ENCODE measurements around the gene APC2. TPM values are rescaled to one million over a fixed set of nuclear protein-coding genes. Genes with fewer than 3 reads are reported as not detected.

Gene APC2
- total RNA-seq, 1 experiment from 2014 or later, result 1.4 TPM

DNA sequence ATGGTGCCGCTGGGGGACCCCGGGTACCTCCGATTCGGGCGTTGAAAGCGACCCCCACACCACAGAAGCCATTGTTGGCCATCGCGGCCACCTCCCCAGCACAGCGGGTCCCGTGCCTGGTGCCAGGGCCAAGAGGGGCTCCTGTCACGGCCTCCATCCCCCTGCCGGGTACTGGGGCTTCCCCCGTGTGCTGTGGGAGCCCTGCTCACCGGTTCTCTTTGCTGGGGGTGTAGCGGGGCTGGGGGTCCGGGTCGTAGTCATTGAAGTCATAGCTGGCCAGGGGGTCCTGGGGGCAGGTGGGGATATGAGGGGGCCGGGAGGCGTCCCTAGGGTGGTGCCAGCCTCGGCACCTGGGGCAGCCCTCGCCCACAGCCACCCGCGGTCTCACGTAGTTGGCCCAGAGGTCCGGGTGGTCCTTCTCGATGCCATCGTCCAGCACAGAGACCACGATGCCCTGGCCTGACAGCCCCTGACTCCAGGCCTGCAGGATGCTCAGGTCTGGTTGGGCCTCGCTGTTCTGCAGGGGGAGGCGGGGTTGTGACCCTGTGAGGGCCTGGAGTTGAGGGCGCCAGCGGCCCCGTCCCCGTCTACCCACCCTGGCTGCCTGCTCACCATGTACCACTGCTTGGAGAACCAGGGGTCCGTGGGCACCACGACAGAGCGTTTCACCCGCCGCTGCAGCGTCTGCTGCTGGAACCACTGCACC lies 37.8 kb downstream of the APC2 start:
- ATAC-seq (no peak), DNase-seq (ENCODE audit: low spot score) (no peak)
- ChIA-PET POLR2A (no interaction called here), CTCF (no interaction called here)
- Mint-ChIP-seq H3K4me1 (peaks cover 6% of the 10 kb centered on the region), H3K4me3 (no peak overlapping the region), H3K27me3 (ENCODE audit: low read depth) (peaks cover 14% of the 10 kb centered on the region), H3K9me3 (no peaks in the 10 kb centered on the region), H3K27ac (no peak overlapping the region), H3K36me3 (no peaks in the 10 kb centered on the region)
- TF ChIP-seq SP1 (CRISPR knock-in tag; conservative IDR thresholded peaks at IDR 0.05) (no peak), ZNF317 (CRISPR knock-in tag; IDR thresholded peaks at IDR 0.05; ENCODE audit: borderline replicate concordance, low read depth) (no peak), CREM (CRISPR knock-in tag; IDR thresholded peaks at IDR 0.05) (no peak), FOXJ3 (CRISPR knock-in tag; IDR thresholded peaks at IDR 0.05; ENCODE audit: borderline replicate concordance) (no peak), ATF2 (CRISPR knock-in tag; IDR thresholded peaks at IDR 0.05; ENCODE audit: borderline replicate concordance, low read depth) (no peak), ZNF425 (CRISPR knock-in tag; conservative IDR thresholded peaks at IDR 0.05) (no peak), MYBL2 (CRISPR knock-in tag; IDR thresholded peaks at IDR 0.05) (no peak), GABPB1 (CRISPR knock-in tag; IDR thresholded peaks at IDR 0.05) (no peak), PRRX2 (CRISPR knock-in tag; IDR thresholded peaks at IDR 0.05) (no peak), TEAD4 (CRISPR knock-in tag; IDR thresholded peaks at IDR 0.05) (no peak), ZBTB43 (CRISPR knock-in tag; IDR thresholded peaks at IDR 0.05) (no peak), FOXP1 (CRISPR knock-in tag; IDR thresholded peaks at IDR 0.05; ENCODE audit: borderline replicate concordance) (no peak), ZNF232 (CRISPR knock-in tag; IDR thresholded peaks at IDR 0.05) (no peak)
- TF ChIP-seq, protein P1, sequence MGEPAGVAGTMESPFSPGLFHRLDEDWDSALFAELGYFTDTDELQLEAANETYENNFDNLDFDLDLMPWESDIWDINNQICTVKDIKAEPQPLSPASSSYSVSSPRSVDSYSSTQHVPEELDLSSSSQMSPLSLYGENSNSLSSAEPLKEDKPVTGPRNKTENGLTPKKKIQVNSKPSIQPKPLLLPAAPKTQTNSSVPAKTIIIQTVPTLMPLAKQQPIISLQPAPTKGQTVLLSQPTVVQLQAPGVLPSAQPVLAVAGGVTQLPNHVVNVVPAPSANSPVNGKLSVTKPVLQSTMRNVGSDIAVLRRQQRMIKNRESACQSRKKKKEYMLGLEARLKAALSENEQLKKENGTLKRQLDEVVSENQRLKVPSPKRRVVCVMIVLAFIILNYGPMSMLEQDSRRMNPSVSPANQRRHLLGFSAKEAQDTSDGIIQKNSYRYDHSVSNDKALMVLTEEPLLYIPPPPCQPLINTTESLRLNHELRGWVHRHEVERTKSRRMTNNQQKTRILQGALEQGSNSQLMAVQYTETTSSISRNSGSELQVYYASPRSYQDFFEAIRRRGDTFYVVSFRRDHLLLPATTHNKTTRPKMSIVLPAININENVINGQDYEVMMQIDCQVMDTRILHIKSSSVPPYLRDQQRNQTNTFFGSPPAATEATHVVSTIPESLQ (CRISPR knock-in tag; IDR thresholded peaks at IDR 0.05), result no peak
- TF ChIP-seq, protein P2, sequence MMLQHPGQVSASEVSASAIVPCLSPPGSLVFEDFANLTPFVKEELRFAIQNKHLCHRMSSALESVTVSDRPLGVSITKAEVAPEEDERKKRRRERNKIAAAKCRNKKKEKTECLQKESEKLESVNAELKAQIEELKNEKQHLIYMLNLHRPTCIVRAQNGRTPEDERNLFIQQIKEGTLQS (CRISPR knock-in tag; conservative IDR thresholded peaks at IDR 0.05), result no peak
- TF ChIP-seq, protein P3, sequence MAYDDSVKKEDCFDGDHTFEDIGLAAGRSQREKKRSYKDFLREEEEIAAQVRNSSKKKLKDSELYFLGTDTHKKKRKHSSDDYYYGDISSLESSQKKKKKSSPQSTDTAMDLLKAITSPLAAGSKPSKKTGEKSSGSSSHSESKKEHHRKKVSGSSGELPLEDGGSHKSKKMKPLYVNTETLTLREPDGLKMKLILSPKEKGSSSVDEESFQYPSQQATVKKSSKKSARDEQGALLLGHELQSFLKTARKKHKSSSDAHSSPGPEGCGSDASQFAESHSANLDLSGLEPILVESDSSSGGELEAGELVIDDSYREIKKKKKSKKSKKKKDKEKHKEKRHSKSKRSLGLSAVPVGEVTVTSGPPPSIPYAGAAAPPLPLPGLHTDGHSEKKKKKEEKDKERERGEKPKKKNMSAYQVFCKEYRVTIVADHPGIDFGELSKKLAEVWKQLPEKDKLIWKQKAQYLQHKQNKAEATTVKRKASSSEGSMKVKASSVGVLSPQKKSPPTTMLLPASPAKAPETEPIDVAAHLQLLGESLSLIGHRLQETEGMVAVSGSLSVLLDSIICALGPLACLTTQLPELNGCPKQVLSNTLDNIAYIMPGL (CRISPR knock-in tag; IDR thresholded peaks at IDR 0.05), result no peak
- TF ChIP-seq, protein P4, sequence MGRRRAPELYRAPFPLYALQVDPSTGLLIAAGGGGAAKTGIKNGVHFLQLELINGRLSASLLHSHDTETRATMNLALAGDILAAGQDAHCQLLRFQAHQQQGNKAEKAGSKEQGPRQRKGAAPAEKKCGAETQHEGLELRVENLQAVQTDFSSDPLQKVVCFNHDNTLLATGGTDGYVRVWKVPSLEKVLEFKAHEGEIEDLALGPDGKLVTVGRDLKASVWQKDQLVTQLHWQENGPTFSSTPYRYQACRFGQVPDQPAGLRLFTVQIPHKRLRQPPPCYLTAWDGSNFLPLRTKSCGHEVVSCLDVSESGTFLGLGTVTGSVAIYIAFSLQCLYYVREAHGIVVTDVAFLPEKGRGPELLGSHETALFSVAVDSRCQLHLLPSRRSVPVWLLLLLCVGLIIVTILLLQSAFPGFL (CRISPR knock-in tag; IDR thresholded peaks at IDR 0.05; ENCODE audit: borderline replicate concordance), result no peak
- TF ChIP-seq, protein P5, sequence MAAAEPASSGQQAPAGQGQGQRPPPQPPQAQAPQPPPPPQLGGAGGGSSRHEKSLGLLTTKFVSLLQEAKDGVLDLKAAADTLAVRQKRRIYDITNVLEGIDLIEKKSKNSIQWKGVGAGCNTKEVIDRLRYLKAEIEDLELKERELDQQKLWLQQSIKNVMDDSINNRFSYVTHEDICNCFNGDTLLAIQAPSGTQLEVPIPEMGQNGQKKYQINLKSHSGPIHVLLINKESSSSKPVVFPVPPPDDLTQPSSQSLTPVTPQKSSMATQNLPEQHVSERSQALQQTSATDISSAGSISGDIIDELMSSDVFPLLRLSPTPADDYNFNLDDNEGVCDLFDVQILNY (CRISPR knock-in tag; IDR thresholded peaks at IDR 0.05), result no peak

Measured in WTC11 (cell line).